Measurements from ENCODE around the gene DNAJC1. TPM values are rescaled to one million over a fixed set of nuclear protein-coding genes. Genes with fewer than 3 reads are reported as not detected.

The DNAJC1 gene
- total RNA-seq, 3 donors from 2014 or later (not counting 1 experiment from before 2014, with no cell fraction given): 38.4 to 63.7 (median 50.6) TPM

GRCh38 chr10:21991785-21992184 is 11.7 kb downstream of the DNAJC1 start:
- no peak overlapping the region for H3K4me3 Mint-ChIP-seq
- H3K9me3 Mint-ChIP-seq: no peaks in the 10 kb centered on the region
- Histone ChIP-seq H3K27me3 (ENCODE audit: control insufficient read depth, insufficient read depth, low read length) (no peaks in the 10 kb centered on the region), H3K9me3 (ENCODE audit: control insufficient read depth, insufficient read depth, low read length) (no peaks in the 10 kb centered on the region), H3K4me1 (ENCODE audit: control insufficient read depth, insufficient read depth, low read length) (no peaks in the 10 kb centered on the region), H3K4me3 (ENCODE audit: low read length) (no peak overlapping the region), H3K36me3 (ENCODE audit: control insufficient read depth, insufficient read depth, low read length) (no peaks in the 10 kb centered on the region), H3K27ac (ENCODE audit: low read length) (no peak overlapping the region)
- 96% methylated on average over 6 of the region's 8 CpGs for WGBS (ENCODE audit: insufficient coverage)
- H3K27ac Mint-ChIP-seq: no peak overlapping the region
- no peaks in the 10 kb centered on the region for H3K27me3 Mint-ChIP-seq (ENCODE audit: low read depth in 2 of 2)
- TF ChIP-seq CTCF (IDR thresholded peaks at IDR 0.05): no peak
- peaks cover 33 to 35% of the 10 kb centered on the region in 2 donors for H3K4me1 Mint-ChIP-seq
- intact Hi-C loops (cut with micrococcal nuclease): loop anchor here (2.0 to 5.0 kb wide), 2 partner anchors 431 to 1077 kb away; no protein-coding TSS in a partner anchor
- DNase-seq: no peak
- H3K36me3 Mint-ChIP-seq: no peaks in the 10 kb centered on the region
- ATAC-seq: no peak

- Histone ChIP-seq H3K4me3 (ENCODE audit: low read length) (no peak overlapping the region), H3K27me3 (ENCODE audit: control insufficient read depth, insufficient read depth, low read length) (no peaks in the 10 kb centered on the region), H3K27ac (ENCODE audit: low read length) (no peak overlapping the region), H3K4me1 (ENCODE audit: control insufficient read depth, insufficient read depth, low read length) (no peaks in the 10 kb centered on the region), H3K36me3 (ENCODE audit: control insufficient read depth, insufficient read depth, low read length) (no peaks in the 10 kb centered on the region), H3K9me3 (ENCODE audit: control insufficient read depth, insufficient read depth, low read length) (no peaks in the 10 kb centered on the region)
- no peak for TF ChIP-seq CTCF (IDR thresholded peaks at IDR 0.05)
- no peak overlapping the region for H3K4me3 Mint-ChIP-seq
- ATAC-seq (no peak), DNase-seq (no peak)
- peak overlapping the region in 1 of 2 donors; percentile 8 for H3K27ac Mint-ChIP-seq
- H3K9me3 Mint-ChIP-seq: no peaks in the 10 kb centered on the region
- H3K36me3 Mint-ChIP-seq: no peaks in the 10 kb centered on the region
- WGBS (ENCODE audit: insufficient coverage): 60% methylated on average over 1 of the region's 1 CpG
- H3K27me3 Mint-ChIP-seq (ENCODE audit: low read depth in 2 of 2): no peaks in the 10 kb centered on the region
- intact Hi-C loops (cut with micrococcal nuclease): loop anchor here (5.0 kb wide), 1 partner anchor 432 kb away; no protein-coding TSS in a partner anchor
- peaks cover 28 to 33% of the 10 kb centered on the region in 2 donors for H3K4me1 Mint-ChIP-seq
These were observed 13.1 kb downstream of the DNAJC1 start for GRCh38 chr10:21990449-21990848.

- H3K27ac Mint-ChIP-seq: peak overlapping the region; percentile 23 to 76
- intact Hi-C loops (cut with micrococcal nuclease): loop anchor here (5.0 kb wide), 1 partner anchor 433 kb away; no protein-coding TSS in a partner anchor
- no peak overlapping the region for H3K4me3 Mint-ChIP-seq
- H3K27me3 Mint-ChIP-seq (ENCODE audit: low read depth in 2 of 2): no peaks in the 10 kb centered on the region
- no peaks in the 10 kb centered on the region for H3K9me3 Mint-ChIP-seq
- no peaks in the 10 kb centered on the region for H3K36me3 ChIP-seq (ENCODE audit: control insufficient read depth, insufficient read depth, low read length)
- H3K4me1 ChIP-seq (ENCODE audit: control insufficient read depth, insufficient read depth, low read length): no peaks in the 10 kb centered on the region
- no peak overlapping the region for H3K4me3 ChIP-seq (ENCODE audit: low read length)
- DNase-seq: peak in 1 of 2 donors; percentile 64
- no peak overlapping the region for H3K27ac ChIP-seq (ENCODE audit: low read length)
- 54% methylated on average over 5 of the region's 5 CpGs for WGBS (ENCODE audit: insufficient coverage)
- H3K36me3 Mint-ChIP-seq: no peaks in the 10 kb centered on the region
- H3K4me1 Mint-ChIP-seq: peaks cover 31 to 40% of the 10 kb centered on the region in 2 donors
- peak; percentile 43 for TF ChIP-seq CTCF (IDR thresholded peaks at IDR 0.05)
- ATAC-seq: peak; percentile 68 to 86 (median 85)
- H3K27me3 ChIP-seq (ENCODE audit: control insufficient read depth, insufficient read depth, low read length): no peaks in the 10 kb centered on the region
- H3K9me3 ChIP-seq (ENCODE audit: control insufficient read depth, insufficient read depth, low read length): no peaks in the 10 kb centered on the region
These were observed 13.9 kb downstream of the DNAJC1 start for GRCh38 chr10:21989453-21990154.

All from natural killer cell (primary cell).